Activated CD4-positive, alpha-beta T cell treated with anti-CD3 and anti-CD28 coated beads for 48 hours (primary cell): ENCODE measurements around the gene CHORDC1.
A peak's percentile ranks its signal among the peaks of the same experiment; 100 is the strongest.

Source experiments
- DNase-seq: peaks from one replicate; pipeline ENCODE4 v3.0.0-alpha.2; 2020

CHORDC1 gene

DNA sequence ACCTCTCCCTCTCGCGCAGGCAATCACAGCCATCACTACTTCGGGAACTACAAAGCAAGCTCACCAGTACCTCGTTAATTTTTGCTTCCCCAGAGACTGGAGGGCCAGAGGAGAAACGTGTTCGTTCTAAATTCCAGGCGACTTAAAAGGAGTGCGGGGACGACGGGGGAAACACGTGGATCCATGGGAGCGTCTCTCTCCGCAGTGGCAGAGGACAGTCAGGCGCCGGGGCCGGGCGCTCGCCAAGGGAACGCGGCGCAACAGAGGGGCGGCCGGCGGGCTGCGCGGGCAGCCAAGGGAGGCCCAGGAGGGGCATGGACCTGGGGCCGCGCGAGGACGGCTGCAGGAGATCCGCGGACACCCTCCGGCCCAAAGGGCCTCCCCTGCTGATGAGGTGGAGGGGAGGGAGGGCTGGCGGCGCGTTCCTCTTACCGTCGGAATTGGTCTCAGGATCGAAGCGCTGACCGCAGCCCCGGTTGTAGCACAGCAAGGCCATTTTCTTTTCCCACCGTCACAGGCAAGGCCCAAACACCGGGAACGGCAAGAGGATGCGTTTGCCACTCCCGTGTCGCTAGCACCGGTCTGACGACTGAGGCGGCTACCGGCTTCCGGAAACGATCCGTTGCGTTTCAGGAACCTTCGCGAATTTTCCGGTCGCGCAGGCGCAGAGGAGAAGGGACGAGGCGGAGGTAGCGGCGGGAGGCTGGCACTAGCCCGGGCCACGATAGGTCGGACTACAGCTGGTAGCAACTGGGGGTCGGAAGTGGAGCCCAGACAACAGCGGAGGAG is at the start of gene CHORDC1:
TSS of gene CHORDC1 (minus strand) at position 591 of the 789 bp plus-strand sequence. CDS start at position 496, 95 bp downstream.
- peak; percentile 96 for DNase-seq

DNA sequence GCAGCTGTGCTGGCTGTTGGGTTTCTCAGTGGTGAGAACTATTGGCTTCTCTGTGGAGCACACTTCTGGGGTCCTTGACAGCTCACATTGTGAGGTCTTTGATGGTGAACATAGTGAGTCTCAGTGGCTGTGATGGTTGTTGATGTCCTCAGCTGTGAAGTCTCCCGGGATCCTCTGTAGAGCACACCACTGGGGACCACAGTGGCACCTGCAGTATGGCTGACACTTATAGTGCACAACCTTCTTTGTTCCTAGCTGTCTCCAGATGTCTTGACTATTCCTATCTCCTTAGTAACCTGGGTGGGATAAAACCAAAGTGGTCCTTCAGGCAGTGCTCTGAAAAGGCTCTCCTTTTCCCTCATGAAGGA is 34.3 kb upstream of the CHORDC1 start:
- no peak for DNase-seq

DNA sequence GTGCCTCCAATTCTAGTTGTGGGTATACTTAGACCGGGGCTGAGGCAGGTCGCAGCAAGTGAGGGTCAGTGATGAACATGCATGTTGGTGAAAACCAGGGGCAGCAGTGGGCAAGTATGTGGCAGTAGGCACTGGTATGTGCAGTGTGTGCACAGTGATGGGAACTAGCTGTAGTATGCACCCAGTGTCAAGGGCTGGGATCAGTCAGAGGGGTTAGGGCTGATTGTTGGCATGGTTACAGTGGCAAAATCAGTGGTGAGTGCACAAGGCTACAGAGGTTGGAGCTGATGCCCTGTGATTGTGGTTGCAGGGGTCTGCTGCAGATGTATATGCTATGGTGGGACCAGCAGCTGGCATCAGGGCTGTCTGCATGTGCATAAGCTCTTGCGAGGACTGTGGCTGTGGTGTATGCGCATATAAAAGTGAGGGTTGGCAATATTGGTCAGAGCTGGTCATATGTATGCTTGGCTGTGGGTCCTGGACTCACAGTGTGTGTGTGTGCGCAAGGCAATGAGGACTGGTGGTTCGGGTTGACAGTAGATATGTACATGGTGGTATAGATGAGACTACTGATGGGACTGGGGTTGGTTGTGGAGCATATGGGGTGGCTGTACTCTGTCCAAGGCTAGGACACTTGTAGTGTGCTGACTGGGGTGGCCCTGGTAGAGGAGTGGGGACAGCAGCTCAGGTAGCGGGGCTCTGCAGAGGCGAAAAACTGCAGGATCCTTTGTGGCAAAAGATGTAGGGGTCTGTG is 33.7 kb upstream of the CHORDC1 start:
- no peak for DNase-seq

DNA sequence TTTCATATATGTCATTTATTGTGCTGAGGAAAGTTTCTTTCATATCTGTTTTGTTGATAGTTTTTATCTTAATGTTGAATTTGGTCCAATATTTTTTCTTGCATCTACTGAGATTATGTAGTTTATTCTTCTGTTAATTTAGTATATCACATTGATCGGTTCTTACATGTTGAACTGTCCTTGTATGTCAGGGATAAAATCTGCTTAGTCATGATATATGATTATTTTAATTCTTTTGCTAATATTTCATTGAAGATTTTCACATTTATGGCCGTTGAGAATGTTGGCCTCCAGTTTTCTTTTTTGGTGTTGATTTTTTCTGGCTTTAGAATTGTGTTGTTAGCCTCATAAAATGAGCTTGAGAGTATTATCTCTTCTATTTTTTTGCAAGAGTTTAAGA is 31.2 kb upstream of the CHORDC1 start:
- DNase-seq = no peak

DNA sequence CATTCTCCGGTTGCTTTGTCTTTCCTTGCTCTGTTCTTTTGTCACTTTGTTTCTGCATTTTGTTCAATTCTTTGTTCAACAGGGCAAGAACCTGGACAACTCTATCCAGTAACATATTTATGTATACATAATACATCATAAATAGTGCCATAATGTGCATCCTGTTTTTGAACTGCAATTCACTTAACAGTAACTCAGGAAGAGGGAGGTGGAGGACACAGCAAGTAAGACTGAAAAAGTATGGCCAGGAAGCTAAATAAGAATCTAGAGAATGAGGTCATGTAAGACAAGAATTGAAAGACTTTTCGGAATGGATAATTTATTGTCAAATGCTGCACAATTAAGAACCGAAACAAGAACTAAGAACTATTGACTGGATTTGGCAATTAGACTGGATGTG is 29.2 kb upstream of the CHORDC1 start:
- DNase-seq = no peak

DNA sequence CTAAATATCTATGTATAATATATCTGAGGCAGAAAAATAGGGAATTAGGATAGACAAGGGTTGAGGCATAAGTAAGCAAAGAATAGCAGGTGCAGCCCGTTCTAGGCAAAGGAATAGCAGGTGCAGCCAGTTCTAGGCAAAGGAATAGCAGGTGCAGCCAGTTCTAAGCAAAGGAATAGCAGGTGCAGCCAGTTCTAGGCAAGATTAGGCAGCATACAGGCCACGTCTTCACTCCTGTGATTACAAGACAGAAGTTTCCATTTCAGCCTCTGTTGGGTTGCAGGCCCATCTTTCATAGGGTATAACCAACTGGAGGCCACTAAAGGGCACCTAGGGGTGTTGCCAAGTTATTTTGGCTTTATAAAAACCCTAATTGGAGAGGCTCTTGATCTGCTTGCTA is 28.8 kb upstream of the CHORDC1 start:
- DNase-seq = no peak

DNA sequence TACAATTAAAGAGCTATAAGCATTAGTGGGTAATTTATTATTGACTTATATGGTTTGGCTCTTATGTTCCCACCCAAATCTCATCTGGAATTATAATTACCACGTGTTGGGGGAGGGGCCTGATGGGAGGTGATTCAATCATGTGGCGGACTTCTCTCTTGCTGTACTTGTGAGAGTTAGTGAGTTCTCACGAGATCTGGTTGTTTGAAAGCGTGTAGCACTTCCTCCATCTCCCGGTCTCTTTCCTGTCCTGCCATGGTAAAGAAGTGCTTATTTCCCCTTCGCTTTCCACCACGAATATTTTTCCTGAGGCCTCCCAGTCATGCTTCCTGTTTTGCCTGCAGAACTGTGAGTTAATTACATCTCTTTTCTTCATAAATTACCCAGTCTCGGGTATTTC is 28.1 kb upstream of the CHORDC1 start:
- DNase-seq = peak; percentile 28

DNA sequence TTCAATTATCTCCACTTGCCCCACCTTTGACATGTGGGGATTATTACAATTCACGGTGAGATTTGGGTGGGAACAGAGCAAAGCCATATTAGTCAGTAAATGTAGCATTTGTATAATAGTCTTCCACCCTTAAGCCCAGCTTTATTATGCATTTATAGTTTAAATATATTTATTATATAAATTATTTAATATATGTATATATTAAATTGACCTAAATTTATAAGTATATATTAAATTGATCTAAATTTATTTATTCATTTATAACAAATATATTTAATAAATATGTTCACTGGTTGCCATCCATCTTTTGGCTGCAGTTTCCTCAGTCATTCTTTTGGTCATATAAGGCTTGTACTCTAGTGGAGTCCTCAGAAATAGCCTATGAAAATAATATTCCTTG is 23.6 kb upstream of the CHORDC1 start:
- DNase-seq = no peak

DNA sequence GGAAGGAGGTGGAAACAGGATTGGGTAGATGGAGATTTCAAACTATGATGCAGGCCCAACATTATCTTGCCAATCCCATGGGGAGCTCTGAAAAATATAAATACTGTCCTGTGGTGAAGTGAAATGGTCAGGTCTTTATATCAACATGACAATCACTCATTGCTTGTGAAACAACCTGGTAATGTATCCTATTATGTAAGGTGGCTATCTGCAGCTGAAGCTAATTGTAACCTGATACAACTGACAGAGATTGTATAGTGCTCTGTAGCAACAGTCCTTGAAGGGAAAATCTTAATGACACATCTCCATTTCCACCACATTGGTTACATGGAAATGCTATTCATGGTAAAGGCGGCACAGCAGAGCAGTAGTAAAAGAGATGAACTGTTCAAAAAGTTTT is 20.7 kb upstream of the CHORDC1 start:
- DNase-seq = no peak

DNA sequence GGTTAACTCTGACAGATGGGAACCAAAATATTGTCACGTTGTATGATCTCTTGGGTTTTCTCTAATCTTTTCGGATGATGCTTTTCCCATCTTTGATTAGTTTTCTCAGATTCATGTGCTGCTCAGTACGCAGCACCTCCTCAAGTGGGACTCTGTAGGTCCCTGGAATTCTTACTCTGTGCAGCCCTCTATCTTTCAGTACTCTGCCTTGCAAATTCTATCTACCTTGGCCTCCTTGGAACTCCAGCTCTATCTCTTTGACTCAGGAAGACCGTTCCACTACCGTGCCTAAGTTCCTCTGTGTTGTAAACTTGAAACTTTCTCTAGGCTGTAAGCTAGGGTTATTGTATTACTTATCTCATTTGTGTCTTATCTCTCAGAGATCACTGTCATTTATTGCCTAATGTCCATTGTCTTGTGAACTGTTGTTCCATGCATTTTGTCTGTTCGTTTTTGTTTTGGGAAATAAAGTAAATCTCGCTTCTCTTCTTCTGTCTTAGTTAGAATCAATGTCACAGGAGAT is 20.1 kb upstream of the CHORDC1 start:
- no peak for DNase-seq

DNA sequence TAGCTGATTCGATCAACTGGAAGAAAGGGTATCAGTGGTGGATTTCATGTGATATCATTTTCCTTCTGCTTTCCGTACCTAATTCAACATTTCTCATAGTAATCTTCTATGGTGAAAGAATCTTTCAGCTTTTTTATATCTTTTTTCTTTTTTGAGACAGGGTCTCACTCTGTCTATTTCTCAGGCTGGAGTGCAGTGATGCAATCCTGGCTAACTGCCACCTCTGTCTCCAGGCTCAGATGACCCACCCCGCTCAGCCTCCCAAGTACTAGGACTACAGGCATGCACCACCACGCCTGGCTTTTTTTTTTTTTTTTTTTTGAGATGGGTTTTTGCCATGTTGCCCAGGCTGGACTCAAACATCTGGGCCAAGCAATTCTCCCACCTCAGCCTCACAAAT is 18.6 kb upstream of the CHORDC1 start:
- no peak for DNase-seq

DNA sequence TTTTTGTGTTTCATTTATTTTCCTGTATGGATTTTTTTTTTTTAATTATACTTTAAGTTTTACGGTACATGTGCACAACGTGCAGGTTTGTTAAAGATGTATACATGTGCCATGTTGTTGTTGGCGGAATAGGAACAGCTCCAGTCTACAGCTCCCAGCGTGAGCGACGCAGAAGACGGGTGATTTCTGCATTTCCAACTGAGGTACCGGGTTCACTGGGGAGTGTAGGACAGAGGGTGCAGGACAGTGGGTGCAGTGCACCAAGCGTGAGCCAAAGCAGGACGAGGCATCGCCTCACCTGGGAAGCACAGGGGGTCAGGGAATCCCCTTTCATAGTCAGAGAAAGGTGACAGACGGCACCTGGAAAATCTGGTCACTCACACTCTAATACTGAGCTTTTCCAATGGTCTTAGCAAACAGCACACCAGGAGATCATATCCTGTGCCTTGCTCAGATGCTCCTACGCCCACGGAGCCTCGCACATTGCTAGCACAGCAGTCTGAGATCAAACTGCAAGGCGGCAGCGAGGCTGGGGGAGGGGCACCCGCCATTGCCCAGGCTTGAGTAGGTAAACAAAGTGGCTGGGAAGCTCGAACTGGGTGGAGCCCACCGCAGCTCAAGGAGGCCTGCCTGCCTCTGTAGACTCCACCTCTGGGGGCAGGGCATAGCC is 17.3 kb upstream of the CHORDC1 start:
- peak; percentile 65 for DNase-seq

DNA sequence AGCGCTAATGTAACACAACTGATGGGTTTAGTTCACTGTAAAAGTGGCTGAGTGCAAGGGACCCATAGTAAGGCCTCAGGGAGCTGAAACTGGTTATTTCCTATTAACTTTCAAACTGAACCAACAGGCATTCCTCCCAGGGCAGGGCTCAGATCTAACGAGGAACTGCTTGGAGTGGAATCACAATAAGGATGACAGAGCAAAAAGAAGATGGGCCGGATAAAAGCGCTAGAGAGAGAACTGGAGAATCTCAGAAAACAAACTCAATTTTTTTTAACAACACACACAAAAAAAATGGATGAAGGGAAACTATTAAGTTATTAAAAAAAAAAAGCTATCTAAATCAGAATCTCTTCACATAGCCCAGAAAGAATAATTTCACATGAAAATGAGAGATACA is 14.2 kb upstream of the CHORDC1 start:
- no peak for DNase-seq

DNA sequence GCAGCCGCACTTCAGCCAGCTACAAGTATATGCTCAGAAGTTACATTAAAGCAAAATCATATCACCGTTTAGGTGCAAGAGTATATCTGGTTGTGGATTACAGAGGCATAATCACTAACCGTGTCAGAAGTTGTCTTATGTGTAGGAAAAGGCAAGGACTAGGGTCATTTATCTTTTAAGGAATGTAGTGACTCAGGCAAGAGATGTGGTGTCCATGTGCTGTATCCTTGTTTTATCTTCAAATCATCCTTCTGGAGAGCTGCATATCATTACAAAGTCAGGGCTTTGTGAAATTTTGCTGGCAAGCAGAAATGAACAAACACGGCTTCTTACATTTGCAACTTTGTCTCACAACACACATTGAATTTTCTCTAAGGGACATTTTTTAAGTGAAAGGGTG is 12.7 kb upstream of the CHORDC1 start:
- no peak for DNase-seq

DNA sequence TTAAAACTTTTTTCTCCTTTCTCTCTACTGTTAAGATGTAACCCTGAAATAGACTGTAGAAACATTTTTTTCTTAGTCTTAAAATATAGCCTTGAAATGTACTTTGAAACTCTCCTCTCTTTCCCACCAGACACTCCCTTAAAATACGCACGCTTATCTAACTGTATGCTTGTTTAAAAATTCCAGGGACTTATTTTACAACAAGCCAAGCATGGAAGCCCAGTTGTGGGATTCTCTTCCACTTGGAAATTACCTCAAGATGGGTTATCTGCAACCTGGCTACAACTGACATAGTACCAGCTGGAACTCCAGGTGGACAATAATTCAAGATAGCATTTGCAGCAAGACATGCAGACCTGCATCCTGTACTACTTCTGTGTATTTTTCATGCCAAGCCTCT is 12.1 kb upstream of the CHORDC1 start:
- DNase-seq = no peak

DNA sequence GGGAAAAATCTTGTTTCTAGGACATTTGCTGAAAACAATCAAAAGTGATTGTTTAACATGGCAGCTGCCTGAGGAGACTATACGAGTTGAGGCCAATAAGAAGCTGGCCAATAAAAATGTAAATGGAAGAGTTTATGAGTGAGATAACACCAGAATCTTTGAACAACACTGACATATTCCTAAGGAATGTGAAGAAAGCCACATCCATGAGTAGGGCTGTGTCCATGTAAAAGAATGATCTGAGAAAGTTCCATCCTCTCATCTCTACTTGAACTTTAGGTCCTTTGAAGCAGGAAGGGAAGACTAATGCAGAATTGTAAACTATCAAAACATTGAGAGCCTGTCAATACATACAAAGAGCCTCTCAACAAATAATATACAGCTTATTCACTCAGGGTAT is 6.9 kb upstream of the CHORDC1 start:
- no peak for DNase-seq

DNA sequence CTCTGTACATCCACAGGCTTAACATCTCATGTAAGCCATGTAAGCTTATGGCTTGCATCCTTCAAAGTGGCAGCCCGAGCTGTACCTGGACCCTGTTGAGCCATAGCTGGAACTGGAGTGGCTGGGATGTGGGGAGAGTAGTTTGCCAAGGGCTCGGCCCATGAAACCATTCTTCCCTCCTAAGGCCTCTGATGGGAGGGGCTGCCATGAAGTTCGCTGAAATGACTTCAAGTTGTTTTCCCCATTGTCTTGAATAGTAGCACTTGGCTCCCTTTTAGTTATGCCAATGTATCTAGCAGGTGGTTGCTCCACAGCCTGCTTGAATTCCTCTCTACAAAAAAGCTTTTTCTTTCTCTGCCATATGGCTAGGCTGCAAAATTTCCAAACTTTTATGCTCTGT is 5.2 kb upstream of the CHORDC1 start:
- no peak for DNase-seq

DNA sequence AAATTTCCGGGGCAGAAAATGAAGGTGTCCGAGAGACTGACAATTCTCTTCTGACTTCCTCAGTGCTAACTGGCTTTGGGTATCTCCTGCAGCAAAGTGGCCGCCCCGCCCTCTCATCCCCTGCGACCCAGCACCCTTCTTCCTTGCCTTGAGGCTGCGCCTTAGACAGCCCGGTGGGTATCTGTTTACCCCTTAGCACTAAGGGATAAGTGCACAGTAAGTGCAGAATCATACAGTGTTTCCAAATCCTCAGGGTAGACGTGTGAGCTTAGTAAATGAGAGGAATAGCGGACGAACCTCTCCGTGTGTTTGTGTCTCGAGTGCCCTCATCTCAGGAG is 368 bp upstream of the CHORDC1 start:
- no peak for DNase-seq

DNA sequence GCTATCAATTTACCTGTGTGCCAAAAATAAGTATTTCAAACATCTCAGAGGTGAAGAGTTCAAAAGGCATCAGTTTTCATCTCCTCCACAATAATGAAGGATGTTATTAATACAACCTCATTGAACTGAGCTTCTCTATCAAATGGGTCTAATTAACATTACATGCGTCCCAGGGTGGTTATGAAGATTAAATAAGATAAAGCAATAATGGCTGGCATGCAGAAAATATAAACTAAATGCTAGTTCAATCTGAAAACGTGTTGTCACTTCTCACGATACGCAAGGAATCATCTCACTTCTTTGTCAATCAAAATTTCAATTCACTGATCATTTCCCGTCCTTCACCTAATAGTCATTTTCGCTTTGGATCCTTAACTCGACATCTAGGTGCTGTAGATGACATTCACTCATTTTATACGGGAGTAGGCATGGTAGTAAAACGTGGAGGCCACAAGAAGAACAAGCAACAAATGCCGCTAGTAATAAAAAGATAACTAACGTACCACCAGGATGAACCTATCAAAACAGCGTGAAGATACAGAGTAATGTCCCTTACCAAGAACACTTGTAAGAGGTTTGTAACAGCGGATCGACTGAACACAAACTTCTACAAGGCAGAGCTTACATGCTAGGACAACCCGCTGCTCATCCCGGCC is 918 bp downstream of the CHORDC1 start:
- DNase-seq = no peak

DNA sequence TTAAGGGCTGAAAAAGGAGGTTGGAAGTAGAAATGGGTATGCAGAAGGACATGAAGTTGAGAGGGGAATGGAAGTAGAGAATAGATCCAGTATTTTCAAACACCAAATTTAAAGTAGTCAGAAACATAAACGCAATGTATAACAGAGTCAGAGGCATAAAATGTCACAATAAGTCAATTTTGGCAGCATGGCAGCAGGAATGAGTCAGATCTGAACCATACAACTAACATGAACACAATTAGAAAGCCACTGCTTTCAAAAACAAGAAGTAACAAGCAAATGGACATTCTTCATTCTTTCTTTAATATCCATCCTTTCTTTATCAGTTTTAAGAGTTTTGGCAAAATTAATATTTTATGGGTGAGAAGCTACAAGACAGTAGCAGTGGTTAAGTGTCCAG is 2.5 kb downstream of the CHORDC1 start:
- DNase-seq = no peak

DNA sequence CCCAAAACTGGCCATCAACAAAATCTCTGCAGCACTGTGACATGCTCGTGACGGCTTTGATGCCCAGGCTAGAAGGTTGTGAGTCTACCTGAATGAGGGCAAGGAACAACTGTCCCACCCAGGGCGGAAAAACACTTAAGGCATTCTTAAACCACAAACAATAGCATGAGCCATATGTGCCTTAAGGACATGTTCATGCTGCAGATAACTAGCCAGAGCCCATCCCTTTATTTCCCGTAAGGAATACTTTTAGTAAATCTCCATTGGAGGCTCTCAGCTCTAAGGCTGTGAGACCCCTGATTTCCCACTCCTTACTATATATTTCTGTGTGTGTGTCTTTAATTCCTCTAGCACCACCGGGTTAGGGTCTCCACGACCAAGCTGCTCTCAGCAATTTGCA is 3.4 kb downstream of the CHORDC1 start:
- no peak for DNase-seq

DNA sequence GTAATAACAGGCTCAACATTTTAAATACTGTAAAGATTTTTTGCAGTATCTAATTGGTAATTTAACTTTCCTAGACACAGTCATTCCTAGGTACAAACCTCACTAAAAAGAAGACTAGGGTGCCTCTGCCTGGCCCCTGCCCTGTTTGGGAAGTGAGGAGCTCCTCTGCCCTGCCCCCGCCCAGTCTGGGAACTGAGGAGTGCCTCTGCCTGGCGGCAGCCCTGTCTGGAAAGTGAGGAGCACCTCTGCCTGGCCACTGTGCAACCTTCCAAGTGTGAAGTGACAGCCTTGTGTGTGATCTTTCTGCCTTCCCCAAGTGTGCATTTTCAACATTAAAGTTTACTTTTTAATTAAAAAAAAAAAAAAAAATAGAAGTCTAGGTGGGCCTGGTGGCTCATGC is 4.2 kb downstream of the CHORDC1 start:
- peak; percentile 11 for DNase-seq

DNA sequence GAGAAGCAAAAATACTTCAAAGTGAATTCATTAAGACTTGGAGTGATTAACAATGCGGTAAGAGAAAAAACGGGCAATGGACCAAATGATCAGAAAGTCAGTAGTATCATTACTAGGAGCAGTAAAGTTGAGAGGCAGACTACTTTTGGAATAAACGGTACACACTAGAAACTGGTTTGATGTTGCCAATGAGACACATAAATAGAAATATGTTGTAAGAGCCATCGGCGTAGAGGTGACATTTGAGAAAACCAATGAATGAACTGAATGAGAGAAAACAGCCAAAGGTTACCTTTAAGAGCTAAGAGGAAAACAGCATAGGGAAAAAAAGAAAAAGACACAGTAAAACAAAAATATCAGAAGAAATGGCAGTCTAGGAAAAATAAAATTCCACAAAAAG is 6.2 kb downstream of the CHORDC1 start:
- DNase-seq = no peak
